Sciatic nerve (tissue), 2 donors: ENCODE results near the gene EGFR. TPM values are rescaled to one million over a fixed set of nuclear protein-coding genes. Genes with fewer than 3 reads are reported as not detected.
"Not testable (repeated sequence)": the region's sequence is repeated elsewhere in the genome, so short reads cannot be mapped to it uniquely, and the experiment has no call there.

Source experiments
- ATAC-seq: fragments of 200-7000 bp; cut with Tn5 transposase; one replicate; pipeline ENCODE4 v1.9.1; 2020; ENCODE audit warnings: mild to moderate bottlenecking, moderate library complexity
- DNase-seq: peaks from one replicate; pipeline ENCODE4 v3.0.0-alpha.2; 2020; ENCODE audit warnings: low spot score
- intact Hi-C: fragments of 100-400 bp; cut with DNase I; formaldehyde crosslinking; loops from one replicate; pipeline ENCODE4 v1.14.2; 2022
- total RNA-seq: library from RNA; stranded (reverse); fragmentation: NEBNext Ultra II Directional; extraction: Animal tissue kit (Norgen Biotek cat#: 25700); gene quantifications from one replicate; pipeline ENCODE4 v1.2.1, GENCODE V29; 2021
- donor health status: DM: no; HTN: no; CAD: no.
- donor health status: DM: no; HTN: no; CAD: no.

EGFR gene
- total RNA-seq, 1 donor from 2014 or later: 125 TPM

GRCh38 chr7:55032069-55032699, 13.4 kb downstream of the EGFR start:
- DNase-seq (no peak), ATAC-seq (no peak)
- intact Hi-C loops: no loop called here

GRCh38 chr7:55033236-55033846, 14.5 kb downstream of the EGFR start:
- DNase-seq: no peak
- intact Hi-C loops: no loop called here
- peak; percentile 56 for ATAC-seq

- ATAC-seq (no peak), DNase-seq (no peak)
- intact Hi-C loops: no loop called here
These were observed 16.0 kb downstream of the EGFR start for GRCh38 chr7:55034776-55035175.

GRCh38 chr7:55035410-55035809, 16.6 kb downstream of the EGFR start:
- intact Hi-C loops, ATAC-seq, DNase-seq: not testable (repeated sequence)

GRCh38 chr7:55036950-55037736, 18.3 kb downstream of the EGFR start:
- ATAC-seq (no peak), DNase-seq (no peak)
- intact Hi-C loops: no loop called here

- ATAC-seq (no peak), DNase-seq (no peak)
- intact Hi-C loops: no loop called here
These were observed 25.0 kb downstream of the EGFR start for GRCh38 chr7:55043691-55044370.

- ATAC-seq (no peak), DNase-seq (no peak)
- intact Hi-C loops: no loop called here
These were observed 25.5 kb downstream of the EGFR start for GRCh38 chr7:55044371-55044717.

- DNase-seq: no peak
- peak; percentile 7 for ATAC-seq
- intact Hi-C loops: no loop called here
These were observed 26.0 kb downstream of the EGFR start for GRCh38 chr7:55044791-55045190.

- ATAC-seq (peak; percentile 5), DNase-seq (no peak)
- intact Hi-C loops: no loop called here
These were observed 27.9 kb downstream of the EGFR start for GRCh38 chr7:55046582-55047342.

GRCh38 chr7:55048221-55048859, 29.5 kb downstream of the EGFR start:
- peak; percentile 57 for ATAC-seq
- intact Hi-C loops: no loop called here
- DNase-seq: no peak

- ATAC-seq (no peak), DNase-seq (no peak)
- intact Hi-C loops: no loop called here
These were observed 31.5 kb downstream of the EGFR start for GRCh38 chr7:55050281-55050680.

- intact Hi-C loops: no loop called here
- no peak for DNase-seq
These were observed 33.3 kb downstream of the EGFR start for GRCh38 chr7:55052081-55052480.

GRCh38 chr7:55052741-55053427, 34.1 kb downstream of the EGFR start:
- no peak for DNase-seq
- no peak for ATAC-seq
- intact Hi-C loops: no loop called here

More at GRCh38 chr7:55052081-55052480, 33.3 kb downstream of the EGFR start:
- no peak for ATAC-seq

GRCh38 chr7:55053651-55054571, 35.1 kb downstream of the EGFR start:
- ATAC-seq (peak; percentile 58), DNase-seq (no peak)
- intact Hi-C loops: no loop called here

GRCh38 chr7:55054758-55055157, 35.9 kb downstream of the EGFR start:
- ATAC-seq (no peak), DNase-seq (no peak)
- intact Hi-C loops: no loop called here

GRCh38 chr7:55055479-55055878, 36.7 kb downstream of the EGFR start:
- intact Hi-C loops: no loop called here
- no peak for DNase-seq
- no peak for ATAC-seq

- intact Hi-C loops: no loop called here
- ATAC-seq (no peak), DNase-seq (no peak)
These were observed 37.3 kb downstream of the EGFR start for GRCh38 chr7:55056068-55056467.
